EL (cell line): ENCODE results near the gene RBM26.

Experiments
- DNase-seq: peaks from one replicate; pipeline ENCODE4 v3.0.0-alpha.2; 2016

The RBM26 gene, protein sequence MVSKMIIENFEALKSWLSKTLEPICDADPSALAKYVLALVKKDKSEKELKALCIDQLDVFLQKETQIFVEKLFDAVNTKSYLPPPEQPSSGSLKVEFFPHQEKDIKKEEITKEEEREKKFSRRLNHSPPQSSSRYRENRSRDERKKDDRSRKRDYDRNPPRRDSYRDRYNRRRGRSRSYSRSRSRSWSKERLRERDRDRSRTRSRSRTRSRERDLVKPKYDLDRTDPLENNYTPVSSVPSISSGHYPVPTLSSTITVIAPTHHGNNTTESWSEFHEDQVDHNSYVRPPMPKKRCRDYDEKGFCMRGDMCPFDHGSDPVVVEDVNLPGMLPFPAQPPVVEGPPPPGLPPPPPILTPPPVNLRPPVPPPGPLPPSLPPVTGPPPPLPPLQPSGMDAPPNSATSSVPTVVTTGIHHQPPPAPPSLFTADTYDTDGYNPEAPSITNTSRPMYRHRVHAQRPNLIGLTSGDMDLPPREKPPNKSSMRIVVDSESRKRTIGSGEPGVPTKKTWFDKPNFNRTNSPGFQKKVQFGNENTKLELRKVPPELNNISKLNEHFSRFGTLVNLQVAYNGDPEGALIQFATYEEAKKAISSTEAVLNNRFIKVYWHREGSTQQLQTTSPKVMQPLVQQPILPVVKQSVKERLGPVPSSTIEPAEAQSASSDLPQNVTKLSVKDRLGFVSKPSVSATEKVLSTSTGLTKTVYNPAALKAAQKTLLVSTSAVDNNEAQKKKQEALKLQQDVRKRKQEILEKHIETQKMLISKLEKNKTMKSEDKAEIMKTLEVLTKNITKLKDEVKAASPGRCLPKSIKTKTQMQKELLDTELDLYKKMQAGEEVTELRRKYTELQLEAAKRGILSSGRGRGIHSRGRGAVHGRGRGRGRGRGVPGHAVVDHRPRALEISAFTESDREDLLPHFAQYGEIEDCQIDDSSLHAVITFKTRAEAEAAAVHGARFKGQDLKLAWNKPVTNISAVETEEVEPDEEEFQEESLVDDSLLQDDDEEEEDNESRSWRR

DNA sequence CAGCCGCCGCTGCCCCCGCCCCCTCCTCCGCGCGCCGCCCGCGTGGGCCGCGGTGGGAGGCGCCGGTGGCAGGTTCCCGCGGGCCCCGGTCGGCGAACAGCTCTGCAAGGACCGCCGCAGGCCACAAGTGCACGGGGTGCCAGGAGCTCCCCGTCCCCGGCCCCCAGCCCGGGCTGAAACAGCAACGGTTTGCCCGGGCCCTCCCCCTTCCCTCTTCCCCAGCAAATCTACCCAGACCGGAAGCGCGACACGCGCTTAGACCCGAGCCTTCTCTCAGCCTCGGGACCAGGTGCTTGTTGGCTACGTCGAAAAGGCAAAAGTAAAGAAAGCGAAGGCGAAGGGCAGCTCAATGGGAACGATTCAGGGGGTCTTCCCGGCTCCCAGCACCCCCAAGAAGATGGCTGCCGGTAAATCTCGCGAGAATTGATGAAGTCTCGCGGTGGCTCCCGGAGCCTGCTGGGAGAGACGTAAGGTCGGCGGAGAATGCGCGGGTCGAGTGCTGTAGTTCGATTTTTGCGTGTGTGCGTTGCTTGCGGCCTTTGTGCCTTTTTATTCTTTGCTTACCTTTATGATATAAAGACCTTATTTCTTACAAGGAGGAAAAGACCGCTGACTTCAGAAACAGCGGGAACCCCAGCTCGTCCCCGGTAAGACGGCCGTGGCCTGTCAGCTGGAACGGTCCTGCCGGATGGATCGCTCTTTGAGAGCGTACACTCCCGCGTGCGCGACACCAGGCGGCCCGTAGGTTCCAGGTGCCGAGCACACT lies at the start of gene RBM26:
RBM26 (minus strand) TSS at position 425 of the 766 bp plus-strand sequence. CDS start 481 bp downstream, outside the sequence.
- DNase-seq: peak; percentile 94

DNA sequence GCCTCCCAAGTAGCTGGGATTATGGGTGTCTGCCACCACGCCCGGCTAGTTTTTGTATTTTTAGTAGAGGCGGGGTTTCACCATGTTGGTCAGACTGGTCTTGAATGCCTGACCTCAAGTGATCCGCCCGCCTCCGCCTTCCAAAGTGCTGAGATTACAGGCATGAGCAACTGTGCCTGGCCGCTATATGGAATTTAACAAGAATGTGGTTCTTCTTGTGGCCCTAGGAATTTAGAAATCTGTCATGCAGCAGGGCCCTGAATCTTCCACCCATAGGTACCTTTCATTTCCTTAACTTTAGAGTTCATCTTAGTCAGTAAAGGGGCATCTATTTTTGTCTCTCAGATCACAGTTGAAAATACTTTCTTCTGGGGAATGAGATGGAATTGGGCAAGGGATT lies 49.3 kb upstream of the RBM26 start:
- peak; percentile 86 for DNase-seq

DNA sequence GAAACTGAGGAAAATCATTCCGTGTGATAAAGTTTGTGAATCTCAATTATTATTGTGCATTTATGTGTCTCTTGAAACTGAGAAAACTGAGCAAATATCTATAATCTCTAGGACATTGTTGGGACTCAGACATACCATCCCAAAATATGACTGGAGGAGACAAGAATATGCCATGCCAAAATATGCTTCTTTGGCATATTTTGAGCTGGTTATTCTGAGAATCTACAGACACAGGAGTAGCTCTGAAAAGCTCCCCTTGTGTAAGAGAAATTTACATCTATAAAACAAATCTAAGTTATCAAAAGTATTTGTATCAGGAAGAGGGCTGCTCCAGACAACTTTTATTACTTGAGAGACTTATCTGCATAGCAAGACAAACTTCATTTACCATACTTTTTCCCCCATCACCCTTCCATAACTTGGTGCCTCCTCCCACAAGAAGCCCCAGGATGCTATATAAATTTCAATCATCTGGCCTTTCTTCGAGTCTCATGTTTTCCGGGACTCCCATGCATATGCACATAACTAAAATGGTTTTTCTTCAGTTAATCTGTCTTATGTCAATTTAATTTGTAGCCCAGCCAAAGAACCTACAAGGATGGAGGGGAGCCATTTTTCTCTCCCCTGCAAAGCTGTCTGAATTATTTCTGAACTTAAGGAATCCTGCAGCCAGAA lies 46.3 kb upstream of the RBM26 start:
- DNase-seq: no peak

DNA sequence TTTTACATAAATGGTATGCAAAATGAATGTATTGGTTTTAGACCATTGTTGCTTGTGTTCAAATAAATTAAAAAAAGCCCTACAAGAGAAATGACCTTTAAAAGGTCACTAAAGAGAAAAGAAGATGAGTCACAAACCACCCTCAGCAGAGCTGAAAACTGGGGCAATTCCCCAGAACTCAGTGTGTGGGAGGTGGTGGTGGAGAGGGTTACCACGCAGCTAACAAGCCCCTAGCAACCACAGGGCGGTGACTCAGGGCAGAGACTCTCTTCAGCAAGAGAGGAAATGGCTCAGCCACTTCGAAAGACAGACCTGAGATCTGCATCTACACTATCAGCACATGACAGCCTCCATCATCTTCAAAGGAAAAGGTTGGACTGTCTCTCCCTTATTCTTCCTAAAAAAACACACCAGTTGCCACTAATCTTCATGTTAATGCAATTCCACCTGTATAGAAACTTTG lies 45.5 kb upstream of the RBM26 start:
- peak; percentile 97 for DNase-seq

DNA sequence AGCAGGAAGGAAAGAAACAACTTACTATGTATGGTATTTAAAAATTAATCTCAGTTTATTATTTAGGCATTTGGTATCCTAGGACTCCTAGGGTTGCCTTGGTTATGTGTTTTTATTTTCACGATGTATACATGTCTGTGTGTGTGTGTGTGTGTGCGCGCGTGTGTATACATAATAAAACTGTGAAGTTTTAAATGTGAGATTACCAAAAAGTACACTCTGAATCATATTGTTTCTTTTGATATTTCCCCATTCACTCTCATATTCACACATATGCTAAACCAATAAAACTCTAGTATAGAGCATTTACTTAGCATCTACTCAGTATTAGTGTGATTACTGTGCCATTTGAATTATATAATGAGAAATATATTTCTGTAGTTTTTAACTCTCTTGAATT lies 44.1 kb upstream of the RBM26 start:
- no peak for DNase-seq

DNA sequence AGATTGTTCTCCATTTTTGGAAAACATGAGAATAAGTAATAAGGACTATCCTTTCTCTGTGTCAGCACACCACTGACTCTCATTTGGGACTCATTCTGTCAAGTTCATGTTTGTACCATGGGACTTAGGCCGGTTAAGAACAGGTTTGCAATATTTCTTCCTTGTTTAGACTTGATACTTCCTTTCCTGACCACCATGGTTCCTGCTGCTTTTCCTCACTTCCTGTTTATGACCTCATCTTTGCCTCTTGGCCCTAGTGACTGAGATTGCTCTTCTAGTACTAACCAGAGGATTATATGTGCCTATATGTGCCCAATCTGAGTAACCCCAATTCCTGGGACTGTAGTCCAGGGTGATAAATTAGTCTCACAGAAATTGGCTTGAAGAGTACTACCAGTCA lies 42.4 kb upstream of the RBM26 start:
- no peak for DNase-seq

DNA sequence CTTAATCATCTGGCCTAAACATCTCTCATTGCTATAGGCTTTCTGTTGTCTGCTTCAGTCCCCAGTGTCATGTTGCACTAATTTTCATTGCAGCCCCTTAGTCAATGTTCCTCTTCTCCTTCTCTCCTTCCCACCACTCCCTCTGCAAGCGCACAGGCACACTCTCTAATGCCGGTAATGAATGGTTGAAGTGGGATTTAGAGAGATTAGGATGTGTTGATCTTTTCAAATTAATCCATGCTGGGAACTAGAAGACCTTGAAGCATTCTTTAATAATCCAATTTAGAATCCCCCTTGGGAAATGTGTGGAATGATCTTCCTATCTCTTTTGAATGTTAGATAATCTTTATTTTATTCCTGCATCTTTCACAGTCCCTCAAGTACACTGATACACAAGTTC lies 41.7 kb upstream of the RBM26 start:
- no peak for DNase-seq

DNA sequence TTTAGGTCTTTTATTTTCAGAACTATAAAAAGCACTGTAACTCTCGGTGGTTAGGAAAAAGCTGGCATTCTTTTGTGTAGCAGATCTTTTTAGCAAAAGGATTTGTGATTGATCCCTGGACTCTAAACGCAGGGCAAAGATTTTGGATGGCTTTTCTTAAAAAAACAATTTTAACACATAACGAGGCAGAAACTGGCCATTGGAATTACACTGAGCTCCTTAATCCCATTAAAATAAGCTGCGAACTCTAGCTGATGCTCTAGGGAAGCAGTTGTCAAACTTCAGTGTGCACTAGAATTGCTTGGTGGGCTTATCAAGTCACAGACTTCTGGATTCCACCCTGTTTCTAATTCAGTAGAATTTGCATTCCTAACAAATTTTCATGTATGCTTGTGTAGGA lies 41.1 kb upstream of the RBM26 start:
- DNase-seq: no peak

DNA sequence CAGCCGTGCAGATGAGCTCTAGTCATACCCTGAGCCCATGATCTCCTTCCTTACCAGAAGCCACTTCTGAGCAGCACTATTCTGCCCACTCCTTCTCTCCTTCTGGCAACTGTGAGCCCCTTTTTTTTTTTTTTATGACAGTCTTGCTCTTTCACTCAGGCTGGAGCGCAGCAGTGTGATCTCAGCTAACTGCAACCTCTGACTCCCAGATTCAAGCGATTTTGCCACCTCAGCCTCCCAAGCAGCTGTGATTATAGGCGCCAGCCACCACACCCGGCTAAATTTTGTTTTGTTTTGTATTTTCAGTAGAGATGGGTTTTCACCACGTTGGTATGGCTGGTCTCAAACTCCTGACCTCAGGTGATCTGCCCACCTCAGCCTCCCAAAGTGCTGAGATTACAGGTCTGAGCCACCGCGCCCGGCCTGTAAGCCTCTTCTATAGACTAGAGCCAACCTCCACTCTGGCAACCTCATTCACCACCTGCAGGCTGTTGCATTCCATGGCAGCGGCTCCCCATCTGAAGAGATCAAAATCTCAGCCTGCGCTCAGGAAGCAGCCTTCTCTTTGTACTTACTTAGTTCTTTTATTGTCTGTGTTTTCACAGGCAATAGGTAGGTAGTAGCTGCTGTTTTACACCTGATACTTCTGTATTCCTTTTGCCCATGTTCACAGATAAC lies 40.1 kb upstream of the RBM26 start:
- DNase-seq: no peak

DNA sequence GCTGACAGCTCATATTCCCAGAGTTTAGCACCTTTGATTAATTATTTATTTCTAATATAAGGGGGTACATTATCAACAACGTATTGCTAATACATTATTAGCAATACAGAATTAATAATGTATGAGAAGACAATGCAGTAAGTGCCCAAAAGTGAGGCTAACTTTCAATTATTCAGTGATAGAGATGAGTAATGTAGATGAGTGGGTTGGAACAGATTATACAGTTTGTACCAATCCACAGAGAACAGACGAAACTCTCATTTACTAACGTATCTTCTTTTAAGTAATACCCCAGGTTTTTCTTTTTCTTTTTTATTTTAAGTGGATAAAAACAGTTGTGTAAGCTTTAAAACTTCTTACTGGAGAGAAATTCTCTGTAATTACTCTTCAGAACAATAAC lies 36.7 kb upstream of the RBM26 start:
- no peak for DNase-seq

DNA sequence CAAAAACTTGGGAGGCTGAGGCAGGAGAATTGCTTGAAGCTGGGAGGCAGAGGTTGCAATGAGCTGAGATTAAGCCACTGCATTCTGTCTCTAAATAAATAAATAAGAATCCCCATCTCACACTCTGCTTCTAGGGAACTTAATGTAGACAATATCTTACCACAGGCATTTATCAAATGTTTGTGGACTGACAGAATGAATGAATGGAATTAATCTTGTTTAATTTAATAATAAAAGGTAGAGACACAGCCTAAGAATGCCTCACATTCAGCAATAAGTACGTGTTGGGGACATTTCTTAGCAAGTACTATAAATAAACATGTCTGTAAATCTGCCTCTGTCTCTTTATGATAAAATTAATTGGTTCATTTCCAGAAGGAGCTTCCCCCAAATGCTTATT lies 36.2 kb upstream of the RBM26 start:
- DNase-seq: peak; percentile 31

DNA sequence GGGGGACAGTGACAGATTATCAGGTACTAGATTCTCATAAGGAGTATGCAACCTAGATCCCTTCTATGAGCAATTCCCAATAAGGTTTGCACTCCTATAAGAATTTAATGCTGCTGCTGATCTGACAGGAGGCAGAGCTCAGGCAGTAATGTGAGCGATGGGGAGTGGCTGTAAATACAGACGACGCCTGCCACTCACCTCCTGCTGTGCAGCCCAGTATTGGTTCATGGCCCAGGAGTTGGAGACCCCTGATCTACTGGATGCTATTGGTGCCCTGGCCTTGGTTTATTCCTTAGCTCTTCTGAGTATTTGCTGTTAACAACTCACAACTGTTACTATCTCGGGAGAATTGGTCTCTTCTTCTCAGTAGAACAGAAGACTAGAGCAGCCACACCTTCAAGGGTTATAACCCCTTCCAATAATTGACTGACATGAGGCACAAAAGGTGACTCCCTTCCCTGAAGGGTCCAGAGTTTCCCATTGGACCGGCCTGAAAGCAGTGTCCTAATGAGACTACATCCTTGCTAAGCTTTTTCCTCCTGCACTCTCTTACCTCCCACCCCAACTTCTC lies 35.0 kb upstream of the RBM26 start:
- DNase-seq: no peak

DNA sequence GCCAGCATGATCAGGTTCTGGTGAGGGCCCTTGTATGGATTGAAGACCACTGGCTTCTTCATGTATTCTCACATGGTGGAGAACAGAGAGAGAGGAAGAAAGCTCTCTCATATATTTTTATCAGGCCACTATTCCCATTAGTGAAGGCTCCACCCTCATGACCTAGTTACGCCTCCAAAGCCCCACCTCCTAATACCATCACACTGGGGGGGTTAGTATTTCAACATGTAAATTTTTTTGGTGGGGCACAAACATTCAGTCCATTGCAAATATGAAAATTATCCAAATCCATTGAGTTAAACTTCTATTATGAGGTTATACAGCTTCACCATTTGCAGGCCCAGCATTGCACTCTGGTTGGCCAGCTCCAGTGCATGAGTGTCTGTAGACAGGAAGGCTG lies 33.2 kb upstream of the RBM26 start:
- DNase-seq: no peak

DNA sequence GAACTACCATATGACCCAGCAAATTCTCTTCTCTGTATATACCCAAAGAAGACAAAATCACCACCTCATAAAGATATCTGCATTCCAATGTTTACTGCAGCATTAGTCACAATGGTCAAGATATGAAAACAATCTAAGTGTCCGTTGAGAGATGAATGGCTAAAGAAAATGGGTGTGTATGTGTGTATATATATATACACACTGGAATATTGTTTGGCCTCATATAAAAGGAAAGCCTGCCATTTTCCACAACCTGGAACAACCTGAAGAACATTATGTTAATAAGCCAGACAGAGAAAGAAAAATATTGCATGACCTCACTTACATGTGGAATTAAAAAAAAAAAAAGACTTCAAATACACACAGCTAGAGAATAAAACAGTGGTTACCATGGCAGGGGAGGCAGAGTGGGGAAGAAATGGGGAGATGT lies 29.5 kb upstream of the RBM26 start:
- peak; percentile 84 for DNase-seq

DNA sequence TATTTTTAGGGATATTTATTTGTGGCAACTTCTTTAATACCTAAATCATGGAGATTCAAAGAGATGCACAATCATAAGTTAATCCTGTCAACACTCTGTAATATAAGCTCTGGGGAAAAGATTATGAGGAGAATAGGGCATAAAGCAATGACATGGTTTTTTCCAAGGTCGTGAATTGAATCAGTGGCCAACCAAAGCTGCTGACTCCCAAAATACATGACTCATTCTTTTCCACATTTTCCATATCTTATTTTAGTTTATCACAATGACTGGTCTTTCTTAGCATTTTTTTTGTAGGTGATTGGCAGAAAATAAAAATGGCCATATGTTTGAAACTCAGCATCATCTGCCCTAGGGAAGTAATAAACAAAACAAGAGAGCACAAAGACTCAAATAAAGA lies 28.5 kb upstream of the RBM26 start:
- DNase-seq: peak; percentile 63

DNA sequence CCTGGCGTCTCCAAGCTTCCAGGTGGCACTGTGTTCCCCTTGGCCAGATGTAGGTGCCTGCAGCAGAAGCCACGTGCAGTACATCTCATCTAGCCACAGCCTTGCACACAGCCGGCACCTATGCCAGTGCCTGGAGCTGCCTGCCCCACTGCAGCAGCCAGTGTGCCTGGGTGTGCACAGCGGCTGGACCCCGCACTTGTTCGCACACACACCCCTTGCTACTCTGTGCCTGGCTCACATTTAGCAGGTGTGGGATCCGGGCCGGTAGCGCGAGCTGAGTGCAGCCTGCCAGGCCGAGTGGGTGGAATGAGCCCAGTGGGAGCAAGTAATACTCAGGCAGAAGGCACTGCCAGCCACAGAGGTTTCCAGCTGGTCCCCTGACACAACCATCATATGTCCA lies 26.9 kb upstream of the RBM26 start:
- no peak for DNase-seq

DNA sequence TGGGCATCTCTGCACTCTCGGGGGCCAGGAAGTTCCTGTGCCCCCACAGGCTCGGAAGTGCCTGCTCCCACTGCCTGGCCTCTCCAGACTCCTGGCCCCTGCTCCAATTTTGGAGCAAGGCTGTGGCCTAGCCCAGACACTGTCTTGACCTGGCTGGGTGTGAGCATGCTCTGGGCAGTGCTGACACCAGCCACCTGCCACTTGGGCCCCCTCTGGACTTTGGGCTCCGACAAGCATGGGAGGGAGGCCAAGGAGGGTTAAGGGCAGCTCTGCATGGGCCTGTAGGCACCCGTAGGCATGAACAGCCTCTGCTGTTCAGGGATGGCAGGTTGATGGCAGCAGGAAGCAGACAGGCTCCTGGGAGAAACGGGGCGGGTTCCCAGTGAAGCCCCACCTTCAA lies 26.0 kb upstream of the RBM26 start:
- no peak for DNase-seq

DNA sequence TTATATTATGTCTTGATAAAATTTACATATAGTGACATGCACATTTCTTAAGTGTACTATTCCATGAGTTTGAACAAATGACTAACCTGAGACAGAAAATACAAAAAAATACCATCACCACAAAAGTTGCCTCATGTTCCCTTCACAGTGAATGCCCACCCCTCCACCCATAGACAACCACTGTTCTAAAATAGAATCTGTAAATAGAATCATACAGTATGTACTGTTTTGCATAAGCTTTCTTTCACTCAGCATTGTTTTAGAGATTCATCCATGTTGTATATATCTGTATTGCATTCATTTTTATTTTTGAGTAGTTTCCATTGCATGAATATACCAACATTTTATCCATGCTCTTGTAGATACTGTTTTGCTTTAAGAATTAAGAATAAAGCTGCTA lies 23.3 kb upstream of the RBM26 start:
- no peak for DNase-seq

DNA sequence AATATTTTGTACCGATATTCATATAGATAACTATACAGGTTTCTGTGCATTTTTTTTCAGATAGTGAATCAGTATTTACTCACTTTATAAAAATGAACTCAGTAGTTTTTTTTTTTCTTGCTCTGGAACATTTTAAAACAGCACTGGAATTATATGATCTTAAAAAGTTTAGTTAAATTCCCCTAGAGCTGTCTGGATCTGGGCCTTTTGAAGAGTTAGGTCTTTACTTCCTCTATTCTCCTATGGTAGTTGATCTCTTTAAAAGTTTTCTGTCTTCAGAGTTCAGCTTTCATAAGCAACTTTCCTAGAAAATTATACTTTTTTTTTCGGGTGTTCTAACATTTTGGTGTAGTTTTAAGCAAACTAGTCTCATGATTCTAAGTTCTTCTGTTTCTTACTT lies 21.8 kb upstream of the RBM26 start:
- no peak for DNase-seq

DNA sequence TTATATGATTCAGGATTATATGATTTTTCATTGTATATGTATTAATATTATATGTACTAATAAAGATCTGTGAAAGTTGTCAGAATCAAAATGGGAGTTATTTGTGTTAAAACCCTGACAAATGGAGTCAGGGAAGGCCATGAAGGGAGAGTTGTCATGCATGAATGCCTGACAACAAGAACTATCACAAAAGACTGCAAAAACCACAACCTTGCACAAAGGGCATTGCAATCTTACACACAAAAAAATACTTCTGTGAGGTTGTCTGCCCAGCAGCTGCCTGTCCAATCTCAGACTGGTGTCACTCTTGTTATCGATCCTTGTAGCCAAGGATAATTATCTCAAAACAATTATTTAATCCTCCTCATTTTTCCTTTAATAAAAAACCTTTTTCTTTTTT lies 21.2 kb upstream of the RBM26 start:
- no peak for DNase-seq
